Activated CD8-positive, alpha-beta memory T cell treated with anti-CD3 and anti-CD28 coated beads, Interleukin-2, amount 50 U/mL, for 48 hours (primary cell): ENCODE data around the gene ZNF480.
"Not testable (repeated sequence)": the region's sequence is repeated elsewhere in the genome, so short reads cannot be mapped to it uniquely, and the experiment has no call there.

Experiments
- DNase-seq: peaks from one replicate; pipeline ENCODE4 v3.0.0-alpha.2; 2020

Gene ZNF480

GRCh38 chr19:52339022-52339421 lies 42.1 kb downstream of the ZNF480 start:
- DNase-seq = not testable (repeated sequence)

GRCh38 chr19:52343548-52343947 lies 46.6 kb downstream of the ZNF480 start:
- peak; percentile 57 for DNase-seq

GRCh38 chr19:52345162-52345561 lies 48.2 kb downstream of the ZNF480 start:
- DNase-seq = no peak

GRCh38 chr19:52351512-52351911 lies 54.5 kb downstream of the ZNF480 start:
- no peak for DNase-seq

GRCh38 chr19:52366414-52366824 lies 69.5 kb downstream of the ZNF480 start:
- no peak for DNase-seq

- DNase-seq = peak; percentile 96
These were observed 72.8 kb downstream of the ZNF480 start, which contains the start of gene ZNF880 for GRCh38 chr19:52369559-52370340. TSS of gene ZNF880 (plus strand) at chr19:52369923. CDS start at chr19:52369966, 43 bp downstream.

GRCh38 chr19:52370341-52370710 lies 73.4 kb downstream of the ZNF480 start:
- no peak for DNase-seq
